ENCODE measurements around the gene TRPM3. TPM values are rescaled to one million over a fixed set of nuclear protein-coding genes. Genes with fewer than 3 reads are reported as not detected.

Gene TRPM3
- total and polyA plus RNA-seq, 10 donors: 0.02 to 6.7 (median 1.6) TPM

DNA sequence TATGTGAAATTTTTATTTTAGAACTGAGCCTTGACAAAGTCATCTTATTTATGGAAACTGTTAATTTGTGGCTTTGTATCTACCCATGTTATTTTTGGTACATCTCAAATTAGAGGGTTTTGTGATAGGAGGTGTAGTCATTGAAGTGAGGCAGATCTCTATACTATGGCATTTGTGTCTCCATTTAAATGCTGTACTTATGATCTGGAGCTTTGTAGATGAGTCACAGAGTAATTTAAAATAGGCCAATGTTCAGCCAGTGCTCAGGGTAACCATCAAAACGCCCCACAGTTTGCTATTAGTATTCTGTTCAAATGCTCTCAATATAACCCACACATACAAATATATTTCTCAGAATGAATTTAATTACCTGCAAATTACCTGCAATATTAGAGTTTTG lies 355.5 kb downstream of the TRPM3 start:
- no peak overlapping the region for H3K27ac ChIP-seq
- no peaks in the 10 kb centered on the region for H3K27me3 ChIP-seq (replicated peaks in 1 of 7)
- H3K36me3 ChIP-seq: no peaks in the 10 kb centered on the region
- DNase-seq: no peak
- H3K9me3 ChIP-seq: no peaks in the 10 kb centered on the region
- intact Hi-C loops (cut with DNase I; ENCODE audit: low total_unique reads): no loop called here
- no peak for TF ChIP-seq POLR2AphosphoS5 (IDR thresholded peaks at IDR 0.05)
- TF ChIP-seq POLR2A (IDR thresholded peaks at IDR 0.05): no peak
- TF ChIP-seq, protein P1, sequence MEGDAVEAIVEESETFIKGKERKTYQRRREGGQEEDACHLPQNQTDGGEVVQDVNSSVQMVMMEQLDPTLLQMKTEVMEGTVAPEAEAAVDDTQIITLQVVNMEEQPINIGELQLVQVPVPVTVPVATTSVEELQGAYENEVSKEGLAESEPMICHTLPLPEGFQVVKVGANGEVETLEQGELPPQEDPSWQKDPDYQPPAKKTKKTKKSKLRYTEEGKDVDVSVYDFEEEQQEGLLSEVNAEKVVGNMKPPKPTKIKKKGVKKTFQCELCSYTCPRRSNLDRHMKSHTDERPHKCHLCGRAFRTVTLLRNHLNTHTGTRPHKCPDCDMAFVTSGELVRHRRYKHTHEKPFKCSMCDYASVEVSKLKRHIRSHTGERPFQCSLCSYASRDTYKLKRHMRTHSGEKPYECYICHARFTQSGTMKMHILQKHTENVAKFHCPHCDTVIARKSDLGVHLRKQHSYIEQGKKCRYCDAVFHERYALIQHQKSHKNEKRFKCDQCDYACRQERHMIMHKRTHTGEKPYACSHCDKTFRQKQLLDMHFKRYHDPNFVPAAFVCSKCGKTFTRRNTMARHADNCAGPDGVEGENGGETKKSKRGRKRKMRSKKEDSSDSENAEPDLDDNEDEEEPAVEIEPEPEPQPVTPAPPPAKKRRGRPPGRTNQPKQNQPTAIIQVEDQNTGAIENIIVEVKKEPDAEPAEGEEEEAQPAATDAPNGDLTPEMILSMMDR (IDR thresholded peaks at IDR 0.05 in 8 of 11, conservative IDR thresholded peaks at IDR 0.05 in 3 of 11): no peak
- H3K4me1 ChIP-seq: no peaks in the 10 kb centered on the region
- WGBS, 5 donors: 53 to 81% (median 73%) methylated on average over 1 of the region's 1 CpG
- no peak overlapping the region for H3K4me3 ChIP-seq

DNA sequence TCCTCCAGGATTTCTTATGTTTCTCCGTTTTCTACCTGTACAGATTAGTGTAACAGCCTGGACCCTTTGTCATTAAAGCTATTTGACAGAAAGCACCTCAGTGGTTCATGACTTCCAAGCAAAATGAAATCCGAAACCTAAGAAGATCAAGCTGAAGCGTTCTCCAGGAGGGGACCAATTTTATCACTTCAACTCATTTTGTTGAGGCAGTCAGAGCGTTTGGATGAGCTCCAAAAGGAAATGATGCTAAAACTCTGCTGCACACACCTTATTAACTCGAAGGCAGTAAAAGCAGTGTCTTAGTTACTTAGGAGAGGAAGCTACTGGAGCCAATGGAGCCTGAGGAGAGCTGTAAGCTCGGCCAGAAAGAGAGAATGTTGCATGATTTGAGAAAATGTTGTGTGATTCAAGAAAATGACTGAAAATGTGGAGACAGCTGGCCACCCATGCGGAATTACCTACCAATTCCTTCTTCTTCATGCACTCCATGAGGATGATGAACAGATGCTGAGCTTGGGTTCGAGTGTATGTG lies 360.2 kb downstream of the TRPM3 start:
- no peak for TF ChIP-seq POLR2AphosphoS5 (IDR thresholded peaks at IDR 0.05)
- TF ChIP-seq POLR2A (IDR thresholded peaks at IDR 0.05): no peak
- TF ChIP-seq, protein P1 (IDR thresholded peaks at IDR 0.05 in 8 of 11, conservative IDR thresholded peaks at IDR 0.05 in 3 of 11): no peak
- H3K4me1 ChIP-seq: no peaks in the 10 kb centered on the region
- peaks cover 0 to 5% (median 0%) of the 10 kb centered on the region in 8 donors for H3K9me3 ChIP-seq
- no peaks in the 10 kb centered on the region for H3K36me3 ChIP-seq
- H3K4me3 ChIP-seq: no peak overlapping the region
- DNase-seq: no peak
- H3K27ac ChIP-seq: no peak overlapping the region
- H3K27me3 ChIP-seq (replicated peaks in 1 of 7): no peaks in the 10 kb centered on the region
- WGBS, 5 donors: 53 to 65% (median 58%) methylated on average over 8 of the region's 8 CpGs
- intact Hi-C loops (cut with DNase I; ENCODE audit: low total_unique reads): no loop called here

DNA sequence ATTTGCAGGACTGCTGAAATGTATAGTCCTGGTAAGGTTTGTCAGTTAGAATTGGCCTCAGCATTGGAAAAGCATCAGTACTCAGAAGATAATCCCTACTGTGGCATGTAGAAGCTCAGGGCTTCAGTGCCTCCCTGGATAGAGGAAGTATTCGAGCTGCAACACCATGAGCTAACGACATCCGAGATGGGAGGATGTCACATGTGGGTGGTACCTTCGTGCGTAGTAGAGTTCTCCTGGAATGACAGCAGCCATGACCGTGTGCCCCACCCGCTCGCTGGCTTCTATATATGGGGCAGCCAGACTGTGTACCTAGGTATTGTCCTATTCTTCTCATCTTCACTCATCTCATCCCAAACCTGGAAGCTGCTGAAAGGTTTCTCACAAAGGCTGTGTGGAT lies 361.2 kb downstream of the TRPM3 start:
- Histone ChIP-seq H3K36me3 (no peaks in the 10 kb centered on the region), H3K9me3 (peaks cover 0 to 9% (median 0%) of the 10 kb centered on the region in 8 donors), H3K27ac (no peak overlapping the region), H3K27me3 (replicated peaks in 1 of 7) (no peaks in the 10 kb centered on the region), H3K4me3 (no peak overlapping the region), H3K4me1 (no peaks in the 10 kb centered on the region)
- DNase-seq: no peak
- intact Hi-C loops (cut with DNase I; ENCODE audit: low total_unique reads): no loop called here
- 78 to 90% (median 83%) methylated on average over 8 of the region's 8 CpGs for WGBS, 5 donors
- no peak for TF ChIP-seq POLR2A (IDR thresholded peaks at IDR 0.05)
- TF ChIP-seq, protein P1 (IDR thresholded peaks at IDR 0.05 in 8 of 11, conservative IDR thresholded peaks at IDR 0.05 in 3 of 11): no peak
- no peak for TF ChIP-seq POLR2AphosphoS5 (IDR thresholded peaks at IDR 0.05)

DNA sequence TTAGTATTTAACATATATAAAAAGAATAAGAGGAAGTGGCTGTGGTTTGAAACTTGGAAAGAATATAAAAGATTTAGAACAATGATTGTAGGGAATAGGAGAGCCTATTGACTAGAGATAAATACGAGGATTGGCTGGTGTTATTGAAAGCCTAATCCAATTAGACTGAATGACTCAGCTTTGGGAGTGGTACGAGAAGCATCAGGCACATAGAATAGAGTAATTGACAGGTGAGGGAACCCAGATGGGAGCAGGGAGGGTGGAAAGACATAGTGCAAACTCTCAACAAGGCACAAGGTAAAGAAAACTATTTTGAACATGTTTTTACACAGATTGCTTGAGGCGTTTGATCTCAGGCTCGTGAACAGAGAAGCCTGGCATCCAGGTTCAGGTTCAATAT lies 368.1 kb downstream of the TRPM3 start:
- Histone ChIP-seq H3K9me3 (peaks cover 0 to 3% (median 0%) of the 10 kb centered on the region in 8 donors), H3K4me3 (no peak overlapping the region), H3K27ac (no peak overlapping the region), H3K27me3 (replicated peaks in 1 of 7) (no peaks in the 10 kb centered on the region), H3K36me3 (no peaks in the 10 kb centered on the region), H3K4me1 (no peaks in the 10 kb centered on the region)
- intact Hi-C loops (cut with DNase I; ENCODE audit: low total_unique reads): no loop called here
- DNase-seq: no peak
- TF ChIP-seq, protein P1 (IDR thresholded peaks at IDR 0.05 in 8 of 11, conservative IDR thresholded peaks at IDR 0.05 in 3 of 11): no peak
- TF ChIP-seq POLR2AphosphoS5 (IDR thresholded peaks at IDR 0.05) (no peak), POLR2A (IDR thresholded peaks at IDR 0.05) (no peak)
- 52 to 77% (median 59%) methylated on average over 4 of the region's 4 CpGs for WGBS, 5 donors

Data from spleen (tissue), 11 donors.